ENCODE results near the gene NEAT1. TPM values are rescaled to one million over a fixed set of nuclear protein-coding genes. Genes with fewer than 3 reads are reported as not detected.

NEAT1 gene
- total and polyA plus RNA-seq, 9 of the 15 experiments (the other 6 are each of a cell fraction or from before 2014, with no cell fraction given) = 20.1 to 389 (median 62.8) TPM

GRCh38 chr11:65386307-65387140 lies 36.1 kb upstream of the NEAT1 start, which contains the start of gene FRMD8 (continued):
- TF ChIP-seq BCLAF1 (IDR thresholded peaks at IDR 0.05; ENCODE audit: borderline replicate concordance in 1 of 2, control insufficient read depth in 1 of 2, low read depth in 2 of 2, low read length in 1 of 2) (no peak), ZNF444 (CRISPR knock-in tag; IDR thresholded peaks at IDR 0.05) (0 out of 2 replicates have a peak, but pooled peaks have one; percentile 32), ZNF197 (CRISPR knock-in tag; IDR thresholded peaks at IDR 0.05; ENCODE audit: low read depth) (no peak), FOXJ3 (CRISPR knock-in tag; IDR thresholded peaks at IDR 0.05) (no peak), POLR2H (tag; IDR thresholded peaks at IDR 0.05; ENCODE audit: low read depth) (no peak), ATF1 (CRISPR knock-in tag; IDR thresholded peaks at IDR 0.05) (no peak; the same call in 1 of the 2 replicates), ATF1 (tag; IDR thresholded peaks at IDR 0.05) (peak; percentile 85), CBX8 (IDR thresholded peaks at IDR 0.05; ENCODE audit: borderline replicate concordance, extremely low read depth, low read depth, low read length, poor library complexity, severe bottlenecking) (no peak), NCOR1 (IDR thresholded peaks at IDR 0.05) (no peak), ZNF12 (CRISPR knock-in tag; IDR thresholded peaks at IDR 0.05) (peak; percentile 27; the same call in 1 of the 2 replicates), BACH1 (tag; IDR thresholded peaks at IDR 0.05) (no peak), U2AF2 (optimal IDR thresholded peaks at IDR 0.05; ENCODE audit: low read depth, low read length) (no peak), JUN (IDR thresholded peaks at IDR 0.05; ENCODE audit: borderline replicate concordance, low read depth, low read length) (peak; percentile 41; the same call in 1 of the 2 replicates), JUN (CRISPR knock-in tag; IDR thresholded peaks at IDR 0.05; ENCODE audit: borderline replicate concordance) (peak; percentile 75; the same call in 1 of the 2 replicates), RUNX1 (IDR thresholded peaks at IDR 0.05; ENCODE audit: low read depth) (no peak), NKRF (IDR thresholded peaks at IDR 0.05; ENCODE audit: borderline replicate concordance) (peak; percentile 80; the same call in 1 of the 2 replicates), RBFOX2 (IDR thresholded peaks at IDR 0.05; ENCODE audit: low read depth, low read length) (peak; percentile 92), ZNF232 (CRISPR knock-in tag; IDR thresholded peaks at IDR 0.05) (0 out of 2 replicates have a peak, but pooled peaks have one; percentile 14), ZSCAN29 (IDR thresholded peaks at IDR 0.05) (no peak), PHF21A (IDR thresholded peaks at IDR 0.05; ENCODE audit: borderline replicate concordance, low read depth) (no peak), POLR2A (conservative IDR thresholded peaks at IDR 0.05) (peak; percentile 84), MAFG (tag; conservative IDR thresholded peaks at IDR 0.05) (no peak), E2F1 (CRISPR knock-in tag; IDR thresholded peaks at IDR 0.05) (peak; percentile 82; the same call in 1 of the 2 replicates)

Measured in K562 (cell line).